Ovary (tissue), 9 donors: Measurements from ENCODE around the gene D2HGDH. TPM values are rescaled to one million over a fixed set of nuclear protein-coding genes. Genes with fewer than 3 reads are reported as not detected.

ENCODE experiments used
- DNase-seq, 5 donors: peaks; one replicate each; pipeline ENCODE4 v3.0.0-alpha.2; 2019 to 2020
- H3K27ac ChIP-seq, 2 donors: fragments of 200-600 bp; one replicate each; pipeline versions ENCODE4 v1.5.1 to v1.8.0; 2019 to 2022
- H3K27me3 ChIP-seq: fragments of 200-600 bp; one replicate; pipeline ENCODE4 v1.8.0; 2022
- H3K36me3 ChIP-seq: fragments of 200-600 bp; sonication (generic); one replicate; pipeline ENCODE4 v1.5.1; 2019
- H3K4me1 ChIP-seq: one replicate; pipeline ENCODE4 v1.8.1; 2013; ENCODE audit warnings: mild to moderate bottlenecking, moderate library complexity; ENCODE audit not compliant: insufficient read depth
- H3K4me3 ChIP-seq: fragments of 200-600 bp; sonication (generic); one replicate; pipeline ENCODE4 v1.5.1; 2017
- H3K9me3 ChIP-seq, 2 donors: fragments of 200-600 bp in 1 of 2; sonication (generic) in 1 of 2; one replicate each; pipeline versions ENCODE4 v1.5.1 to v1.8.1; 2013 to 2019; ENCODE audit warnings: mild to moderate bottlenecking in 1 of 2, moderate library complexity in 1 of 2
- CTCF ChIP-seq, 3 donors: fragments of 450-650 bp in 2 of 3; fragments of 200-600 bp in 1 of 3; IDR thresholded peaks; one replicate each; pipeline versions ENCODE4 v1.5.1 to v1.8.0; 2016 to 2022; ENCODE audit warnings: antibody characterized with exemption in 3 of 3, mild to moderate bottlenecking in 1 of 3
- EP300 ChIP-seq: sonication (generic); formaldehyde crosslinking; IDR thresholded peaks from one replicate; pipeline ENCODE4 v1.6.1; 2017; ENCODE audit warnings: antibody characterized with exemption
- POLR2A ChIP-seq: fragments of 450-650 bp; IDR thresholded peaks from one replicate; pipeline ENCODE4 v1.6.1; 2017; ENCODE audit warnings: antibody characterized with exemption, mild to moderate bottlenecking, moderate library complexity
- WGBS, 3 donors: extraction: QIAGEN DNeasy Blood & Tissue Kit in 1 of 3; methylation state at CpG; one replicate each; pipeline versions ENCODE4 v1.1.5 to v1.1.7; 2013 to 2017; 5-methylcytosine and 5-hydroxymethylcytosine counted together
- intact Hi-C, 4 donors: fragments of 100-400 bp; cut with DNase I; formaldehyde crosslinking; loops; one replicate each; pipeline versions ENCODE4 v1.11.0 to v1.15.1; 2022 to 2023
- polyA plus RNA-seq, 2 donors: library from polyadenylated mRNA; stranded (reverse); fragments of 200-250 nt in 1 of 2; fragments of 350-450 nt in 1 of 2; fragmentation: Illumina TruSeq in 1 of 2; extraction: RNeasy Lipid Tissue Mini Kit (QIAGEN cat#74804) in 1 of 2; gene quantifications; one replicate each; pipeline ENCODE4 v1.2.3, GENCODE V29; 2013 to 2014
- total RNA-seq, 7 donors: library from RNA; depleted of rRNA in 2 of 7; stranded (reverse); fragments of >200 nt in 2 of 7; fragmentation: NEBNext Ultra II Directional in 3 of 7; extraction: Animal tissue kit (Norgen Biotek cat#: 25700) in 3 of 7; gene quantifications; one replicate each; pipeline versions ENCODE4 v1.1.0 to v1.2.4, GENCODE V29; 2016 to 2023
- donor health status: DM: no; HTN: no; CAD: no; lungs with moderate emphysema.
- donor health status: DM: no; HTN: no; CAD: no.
- donor health status: Bipolar disorder and iron deficiency.
- donor health status: DM: yes; HTN: yes; CAD: no.
- donor health status: DM: no; HTN: no; CAD: no.
- donor health status: DM: yes; HTN: yes; CAD: no.

Gene D2HGDH
- total and polyA plus RNA-seq, 9 donors = 0.63 to 35.1 (median 24.6) TPM

GRCh38 chr2:241771286-241772062 is 37.0 kb downstream of the D2HGDH start:
- no peak for TF ChIP-seq POLR2A

GRCh38 chr2:241772063-241772499 is 37.7 kb downstream of the D2HGDH start:
- intact Hi-C loops = no loop called here
- Histone ChIP-seq H3K4me1 (peaks cover 3% of the 10 kb centered on the region), H3K27me3 (no peaks in the 10 kb centered on the region), H3K27ac (no peak overlapping the region), H3K36me3 (no peaks in the 10 kb centered on the region), H3K4me3 (no peak overlapping the region), H3K9me3 (no peaks in the 10 kb centered on the region)
- WGBS, 3 donors = 23 to 25% (median 25%) methylated on average over 9 of the region's 9 CpGs
- no peak for TF ChIP-seq CTCF (IDR thresholded peaks at IDR 0.05)
- TF ChIP-seq EP300 = no peak
- TF ChIP-seq POLR2A = no peak
- no peak for DNase-seq

More at GRCh38 chr2:241771286-241772062, 37.0 kb downstream of the D2HGDH start:
- Histone ChIP-seq H3K4me1 (peaks cover 3% of the 10 kb centered on the region), H3K27me3 (no peaks in the 10 kb centered on the region), H3K36me3 (no peaks in the 10 kb centered on the region), H3K27ac (no peak overlapping the region), H3K4me3 (no peak overlapping the region), H3K9me3 (no peaks in the 10 kb centered on the region)
- intact Hi-C loops = no loop called here
- DNase-seq = peak; percentile 44 to 72 (median 51)
- 31 to 34% (median 31%) methylated on average over 38 of the region's 38 CpGs for WGBS, 3 donors

GRCh38 chr2:241773511-241774418 is 39.3 kb downstream of the D2HGDH start:
- intact Hi-C loops = no loop called here
- DNase-seq = peak in 3 of 5 donors; percentile 15 to 38 (median 20)
- H3K27me3 ChIP-seq = no peaks in the 10 kb centered on the region

GRCh38 chr2:241774419-241775222 is 40.2 kb downstream of the D2HGDH start:
- H3K9me3 ChIP-seq = no peaks in the 10 kb centered on the region
- intact Hi-C loops = no loop called here
- H3K4me3 ChIP-seq = no peak overlapping the region
- DNase-seq = peak in 3 of 5 donors; percentile 33 to 52 (median 35)
- peaks cover 3% of the 10 kb centered on the region for H3K4me1 ChIP-seq
- H3K27ac ChIP-seq = no peak overlapping the region
- TF ChIP-seq POLR2A = no peak
- TF ChIP-seq CTCF (IDR thresholded peaks at IDR 0.05) = no peak
- TF ChIP-seq EP300 = no peak
- H3K36me3 ChIP-seq = no peaks in the 10 kb centered on the region
- 37 to 63% (median 39%) methylated on average over 35 to 40 of the region's 40 CpGs for WGBS, 3 donors
- H3K27me3 ChIP-seq = no peaks in the 10 kb centered on the region

More at GRCh38 chr2:241773511-241774418, 39.3 kb downstream of the D2HGDH start:
- H3K9me3 ChIP-seq = no peaks in the 10 kb centered on the region
- peaks cover 3% of the 10 kb centered on the region for H3K4me1 ChIP-seq
- no peak overlapping the region for H3K27ac ChIP-seq
- no peaks in the 10 kb centered on the region for H3K36me3 ChIP-seq
- TF ChIP-seq CTCF (IDR thresholded peaks at IDR 0.05) = no peak
- TF ChIP-seq POLR2A = no peak
- no peak for TF ChIP-seq EP300
- 51 to 63% (median 57%) methylated on average over 23 to 29 of the region's 29 CpGs for WGBS, 3 donors
- H3K4me3 ChIP-seq = no peak overlapping the region
